ENCODE data around the gene SMC4.

The SMC4 gene

GRCh38 chr3:160403028-160403545, 3.6 kb downstream of the SMC4 start:
- ATAC-seq (ENCODE audit: insufficient read depth, low read depth) (no peak), DNase-seq (no peak)
- peaks cover 81% of the 10 kb centered on the region for H3K36me3 ChIP-seq (ENCODE audit: insufficient read depth, low read length)
- H3K4me3 ChIP-seq (ENCODE audit: low read depth in 1 of 2, low read length in 2 of 2), result peak overlapping the region; percentile 67 to 98
- TF ChIP-seq CTCF (IDR thresholded peaks at IDR 0.05; ENCODE audit: borderline replicate concordance, extremely low read depth, low read length, poor library complexity, severe bottlenecking) (no peak), EZH2 (IDR thresholded peaks at IDR 0.05; ENCODE audit: borderline replicate concordance, low read depth, low read length, severe bottlenecking) (no peak)
- H3K27ac ChIP-seq (ENCODE audit: low read length), result peak overlapping the region; percentile 52; the same call in 1 of the 2 replicates
- H4K20me1 ChIP-seq (ENCODE audit: insufficient read depth, low read length), result peaks cover 76% of the 10 kb centered on the region
- H3K9ac ChIP-seq (ENCODE audit: low read depth, low read length), result peak overlapping the region; percentile 97
- no peak overlapping the region for H2AFZ ChIP-seq (ENCODE audit: low read depth, low read length)
- peak overlapping the region; percentile 62 for H3K4me2 ChIP-seq (ENCODE audit: insufficient read depth, low read length)
- no peaks in the 10 kb centered on the region for H3K27me3 ChIP-seq (ENCODE audit: insufficient read depth, low read length, poor library complexity)
- peaks cover 51% of the 10 kb centered on the region for H3K4me1 ChIP-seq (ENCODE audit: insufficient read depth, low read length)
- H3K9me3 ChIP-seq (ENCODE audit: insufficient read depth, low read length, severe bottlenecking), result no peaks in the 10 kb centered on the region
- H3K79me2 ChIP-seq (ENCODE audit: insufficient read depth, low read length), result peaks cover 96% of the 10 kb centered on the region

- H2AFZ ChIP-seq (ENCODE audit: low read depth, low read length), result no peak overlapping the region
- peaks cover 88% of the 10 kb centered on the region for H3K36me3 ChIP-seq (ENCODE audit: insufficient read depth, low read length)
- no peak for DNase-seq
- TF ChIP-seq EZH2 (IDR thresholded peaks at IDR 0.05; ENCODE audit: borderline replicate concordance, low read depth, low read length, severe bottlenecking) (no peak), CTCF (IDR thresholded peaks at IDR 0.05; ENCODE audit: borderline replicate concordance, extremely low read depth, low read length, poor library complexity, severe bottlenecking) (no peak)
- H3K4me3 ChIP-seq (ENCODE audit: low read depth in 1 of 2, low read length in 2 of 2), result peak overlapping the region; percentile 67 to 98; a peak in 3 of 4 replicates
- peaks cover 45% of the 10 kb centered on the region for H3K4me1 ChIP-seq (ENCODE audit: insufficient read depth, low read length)
- H3K9ac ChIP-seq (ENCODE audit: low read depth, low read length), result peak overlapping the region; percentile 97
- H3K9me3 ChIP-seq (ENCODE audit: insufficient read depth, low read length, severe bottlenecking), result no peaks in the 10 kb centered on the region
- H3K27ac ChIP-seq (ENCODE audit: low read length), result peak overlapping the region; percentile 49; the same call in 1 of the 2 replicates
- H3K27me3 ChIP-seq (ENCODE audit: insufficient read depth, low read length, poor library complexity), result no peaks in the 10 kb centered on the region
- peaks cover 82% of the 10 kb centered on the region for H4K20me1 ChIP-seq (ENCODE audit: insufficient read depth, low read length)
- no peak for ATAC-seq (ENCODE audit: insufficient read depth, low read depth)
- peaks cover 96% of the 10 kb centered on the region for H3K79me2 ChIP-seq (ENCODE audit: insufficient read depth, low read length)
- H3K4me2 ChIP-seq (ENCODE audit: insufficient read depth, low read length), result peak overlapping the region; percentile 62
These were observed 4.5 kb downstream of the SMC4 start for GRCh38 chr3:160403796-160404470.

- ATAC-seq (ENCODE audit: insufficient read depth, low read depth) (0 out of 3 replicates have a peak, but pooled peaks have one; percentile 12), DNase-seq (no peak)
- Histone ChIP-seq H2AFZ (ENCODE audit: low read depth, low read length) (no peak overlapping the region), H3K36me3 (ENCODE audit: insufficient read depth, low read length) (peaks cover 96% of the 10 kb centered on the region), H3K4me3 (ENCODE audit: low read depth in 1 of 2, low read length in 2 of 2) (no peak overlapping the region), H3K4me2 (ENCODE audit: insufficient read depth, low read length) (no peak overlapping the region), H3K79me2 (ENCODE audit: insufficient read depth, low read length) (peaks cover 99% of the 10 kb centered on the region), H3K27ac (ENCODE audit: low read length) (no peak overlapping the region), H4K20me1 (ENCODE audit: insufficient read depth, low read length) (peaks cover 59% of the 10 kb centered on the region; the same call in 1 of the 2 replicates), H3K9ac (ENCODE audit: low read depth, low read length) (no peak overlapping the region), H3K4me1 (ENCODE audit: insufficient read depth, low read length) (peaks cover 19% of the 10 kb centered on the region; the same call in 1 of the 2 replicates), H3K9me3 (ENCODE audit: insufficient read depth, low read length, severe bottlenecking) (no peaks in the 10 kb centered on the region), H3K27me3 (ENCODE audit: insufficient read depth, low read length, poor library complexity) (no peaks in the 10 kb centered on the region)
- TF ChIP-seq CTCF (IDR thresholded peaks at IDR 0.05; ENCODE audit: borderline replicate concordance, extremely low read depth, low read length, poor library complexity, severe bottlenecking), result no peak
- no peak for TF ChIP-seq EZH2 (IDR thresholded peaks at IDR 0.05; ENCODE audit: borderline replicate concordance, low read depth, low read length, severe bottlenecking)
These were observed 10.6 kb downstream of the SMC4 start for GRCh38 chr3:160409812-160410610.

All from DND-41 (cell line).